K562 (cell line): Measurements from ENCODE around the gene TRANK1. TPM values are rescaled to one million over a fixed set of nuclear protein-coding genes. Genes with fewer than 3 reads are reported as not detected.
A peak's percentile ranks its signal among the peaks of the same experiment; 100 is the strongest.

Experiments used
- ARID1B ChIP-seq: fragments of 450-650 bp; IDR thresholded peaks from 2 replicates; pipeline ENCODE4 v1.6.1; 2016; ENCODE audit warnings: antibody characterized with exemption, mild to moderate bottlenecking, inconsistent platforms
- CEBPZ ChIP-seq: fragments of 150-350 bp; IDR thresholded peaks from 2 replicates; pipeline ENCODE4 v1.6.1; 2014; ENCODE audit warnings: low read depth, mild to moderate bottlenecking, low read length, borderline replicate concordance
- MAFF ChIP-seq: IDR thresholded peaks from 2 replicates; pipeline ENCODE4 v1.6.1; 2012; ENCODE audit warnings: low read length, improper control_type of control experiment
- NR2C1 ChIP-seq, 2 experiments: fragments of 450-650 bp; IDR thresholded peaks; 2 replicates each; pipeline ENCODE4 v1.6.1; 2017; ENCODE audit warnings: mild to moderate bottlenecking in 2 of 2, antibody characterized with exemption in 1 of 2, inconsistent platforms in 1 of 2, missing compliant biosample characterization in 1 of 2, missing genetic modification characterization in 1 of 2
- PCBP2 ChIP-seq: fragments of 200-400 bp; formaldehyde crosslinking; IDR thresholded peaks from 2 replicates; pipeline ENCODE4 v1.6.1; 2018; ENCODE audit warnings: low read length, low read depth, mild to moderate bottlenecking, moderate library complexity; ENCODE audit not compliant: poor library complexity, severe bottlenecking
- TBP ChIP-seq: optimal IDR thresholded peaks from 2 replicates; pipeline ENCODE3; 2011; ENCODE audit warnings: low read depth, low read length, improper control_type of control experiment
- ZNF586 ChIP-seq: fragments of 450-650 bp; formaldehyde crosslinking; conservative IDR thresholded peaks from 2 replicates; pipeline ENCODE4 v1.4.0; 2020; ENCODE audit warnings: mild to moderate bottlenecking, moderate library complexity
- ZNF76 ChIP-seq: fragments of 250-450 bp; sonication (Bioruptor Pico); IDR thresholded peaks from 2 replicates; pipeline ENCODE4 v1.4.0; 2020; ENCODE audit warnings: mild to moderate bottlenecking, moderate library complexity, borderline replicate concordance
- polyA plus RNA-seq, 8 experiments: library from polyadenylated mRNA; depleted of rRNA in 4 of 8; stranded (reverse) in 5 of 8; unstranded in 3 of 8; fragments of >200 nt; fragmentation: Nextera tagmentation in 2 of 8; fragmentation: Illumina TruSeq in 1 of 8; extraction: Ambion mirVana in 2 of 8; extraction: Trizol in 1 of 8; gene quantifications; 2 replicates each; pipeline versions ENCODE4 v1.2.1 to v1.2.3, GENCODE V29; 2011 to 2014; ENCODE audit warnings: inconsistent platforms in 1 of 8, missing spikeins in 1 of 8
- total RNA-seq, 7 experiments: library from RNA; depleted of rRNA in 6 of 7; stranded (reverse); fragments of >200 nt in 6 of 7; fragmentation: Illumina TruSeq in 2 of 7; extraction: Trizol in 2 of 7; gene quantifications; 2 replicates each; pipeline versions ENCODE4 v1.2.1 to v1.2.3, GENCODE V29; 2011 to 2021; ENCODE audit warnings: low replicate concordance in 1 of 7

Gene TRANK1
- total and polyA plus RNA-seq, 9 of the 15 experiments (the other 6 are each of a cell fraction or from before 2014, with no cell fraction given) = 0.41 to 5.3 (median 2.1) TPM

GRCh38 chr3:36941658-36942057 is 3.2 kb downstream of the TRANK1 start (continued):
- TF ChIP-seq CEBPZ (no peak), ZNF76 (CRISPR knock-in tag) (no peak), ARID1B (0 out of 2 replicates have a peak, but pooled peaks have one; percentile 12), MAFF (no peak), PCBP2 (no peak), NR2C1 (IDR thresholded peaks at IDR 0.05) (no peak), NR2C1 (tag; IDR thresholded peaks at IDR 0.05) (peak; percentile 31; the same call in 1 of the 2 replicates), ZNF586 (no peak), TBP (no peak)
